ENCODE data around the gene PRDM11. TPM values are rescaled to one million over a fixed set of nuclear protein-coding genes. Genes with fewer than 3 reads are reported as not detected.

Gene PRDM11
- total RNA-seq, 2 donors from 2014 or later: 23.8 to 30.5 TPM

GRCh38 chr11:45216031-45216430, 69.6 kb downstream of the PRDM11 start:
- DNase-seq (ENCODE audit: low spot score) (no peak), ATAC-seq (ENCODE audit: insufficient number of reproducible peaks, low FRiP score, low read depth) (no peak)
- H3K36me3 ChIP-seq: peaks cover 18% of the 10 kb centered on the region
- H3K9me3 ChIP-seq: no peaks in the 10 kb centered on the region
- H3K27ac ChIP-seq: peak overlapping the region; percentile 15 to 54
- H3K27me3 ChIP-seq (replicated peaks; ENCODE audit: insufficient read depth): no peaks in the 10 kb centered on the region
- no peak overlapping the region for H3K4me3 ChIP-seq
- H3K4me1 ChIP-seq (ENCODE audit: control insufficient read depth in 1 of 2, low read depth in 2 of 2): peaks cover 11 to 35% of the 10 kb centered on the region in 2 donors
- TF ChIP-seq, protein P1, sequence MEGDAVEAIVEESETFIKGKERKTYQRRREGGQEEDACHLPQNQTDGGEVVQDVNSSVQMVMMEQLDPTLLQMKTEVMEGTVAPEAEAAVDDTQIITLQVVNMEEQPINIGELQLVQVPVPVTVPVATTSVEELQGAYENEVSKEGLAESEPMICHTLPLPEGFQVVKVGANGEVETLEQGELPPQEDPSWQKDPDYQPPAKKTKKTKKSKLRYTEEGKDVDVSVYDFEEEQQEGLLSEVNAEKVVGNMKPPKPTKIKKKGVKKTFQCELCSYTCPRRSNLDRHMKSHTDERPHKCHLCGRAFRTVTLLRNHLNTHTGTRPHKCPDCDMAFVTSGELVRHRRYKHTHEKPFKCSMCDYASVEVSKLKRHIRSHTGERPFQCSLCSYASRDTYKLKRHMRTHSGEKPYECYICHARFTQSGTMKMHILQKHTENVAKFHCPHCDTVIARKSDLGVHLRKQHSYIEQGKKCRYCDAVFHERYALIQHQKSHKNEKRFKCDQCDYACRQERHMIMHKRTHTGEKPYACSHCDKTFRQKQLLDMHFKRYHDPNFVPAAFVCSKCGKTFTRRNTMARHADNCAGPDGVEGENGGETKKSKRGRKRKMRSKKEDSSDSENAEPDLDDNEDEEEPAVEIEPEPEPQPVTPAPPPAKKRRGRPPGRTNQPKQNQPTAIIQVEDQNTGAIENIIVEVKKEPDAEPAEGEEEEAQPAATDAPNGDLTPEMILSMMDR (IDR thresholded peaks at IDR 0.05): no peak

DNA sequence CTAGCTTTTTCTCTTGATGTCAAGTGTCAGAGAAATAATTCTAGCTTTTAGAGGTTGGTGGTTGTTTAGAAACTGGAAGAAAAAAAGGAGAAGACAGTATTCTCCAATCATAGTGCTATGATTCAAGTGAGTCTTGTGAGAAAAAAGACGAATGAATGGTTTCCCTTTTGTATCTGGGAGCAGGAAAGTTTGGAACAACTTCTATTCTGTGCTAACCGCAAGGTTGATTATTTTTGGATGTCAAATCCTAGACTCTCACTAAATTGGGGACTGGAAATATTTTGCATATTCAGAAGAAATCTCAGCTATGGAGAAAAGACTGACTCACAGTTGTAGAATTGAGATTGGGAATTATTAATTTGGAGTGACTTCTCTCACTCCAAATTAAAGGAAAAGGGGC, 70.5 kb downstream of the PRDM11 start:
- TF ChIP-seq, protein P1 (IDR thresholded peaks at IDR 0.05): no peak
- ATAC-seq (ENCODE audit: insufficient number of reproducible peaks, low FRiP score, low read depth): no peak
- Histone ChIP-seq H3K4me1 (ENCODE audit: control insufficient read depth in 1 of 2, low read depth in 2 of 2) (peaks cover 9 to 29% of the 10 kb centered on the region in 2 donors), H3K27ac (peak overlapping the region; percentile 15 to 54), H3K36me3 (peaks cover 18% of the 10 kb centered on the region), H3K4me3 (no peak overlapping the region), H3K9me3 (no peaks in the 10 kb centered on the region), H3K27me3 (replicated peaks; ENCODE audit: insufficient read depth) (no peaks in the 10 kb centered on the region)
- no peak for DNase-seq (ENCODE audit: low spot score)

- TF ChIP-seq, protein P1 (IDR thresholded peaks at IDR 0.05): no peak
- no peak overlapping the region for H3K4me3 ChIP-seq
- DNase-seq (ENCODE audit: low spot score): no peak
- no peak overlapping the region for H3K27ac ChIP-seq
- H3K27me3 ChIP-seq (replicated peaks; ENCODE audit: insufficient read depth): no peaks in the 10 kb centered on the region
- H3K36me3 ChIP-seq: peaks cover 12% of the 10 kb centered on the region
- H3K4me1 ChIP-seq (ENCODE audit: control insufficient read depth in 1 of 2, low read depth in 2 of 2): peaks cover 9 to 29% of the 10 kb centered on the region in 2 donors
- no peaks in the 10 kb centered on the region for H3K9me3 ChIP-seq
- ATAC-seq (ENCODE audit: insufficient number of reproducible peaks, low FRiP score, low read depth): no peak
These were observed 71.6 kb downstream of the PRDM11 start for GRCh38 chr11:45217991-45218390.

GRCh38 chr11:45218705-45219104, 72.3 kb downstream of the PRDM11 start:
- TF ChIP-seq, protein P1 (IDR thresholded peaks at IDR 0.05): no peak
- no peaks in the 10 kb centered on the region for H3K9me3 ChIP-seq
- H3K4me3 ChIP-seq: no peak overlapping the region
- H3K36me3 ChIP-seq: peaks cover 7% of the 10 kb centered on the region
- H3K4me1 ChIP-seq (ENCODE audit: control insufficient read depth in 1 of 2, low read depth in 2 of 2): peaks cover 9 to 29% of the 10 kb centered on the region in 2 donors
- H3K27ac ChIP-seq: no peak overlapping the region
- ATAC-seq (ENCODE audit: insufficient number of reproducible peaks, low FRiP score, low read depth) (no peak), DNase-seq (ENCODE audit: low spot score) (no peak)
- no peaks in the 10 kb centered on the region for H3K27me3 ChIP-seq (replicated peaks; ENCODE audit: insufficient read depth)

DNA sequence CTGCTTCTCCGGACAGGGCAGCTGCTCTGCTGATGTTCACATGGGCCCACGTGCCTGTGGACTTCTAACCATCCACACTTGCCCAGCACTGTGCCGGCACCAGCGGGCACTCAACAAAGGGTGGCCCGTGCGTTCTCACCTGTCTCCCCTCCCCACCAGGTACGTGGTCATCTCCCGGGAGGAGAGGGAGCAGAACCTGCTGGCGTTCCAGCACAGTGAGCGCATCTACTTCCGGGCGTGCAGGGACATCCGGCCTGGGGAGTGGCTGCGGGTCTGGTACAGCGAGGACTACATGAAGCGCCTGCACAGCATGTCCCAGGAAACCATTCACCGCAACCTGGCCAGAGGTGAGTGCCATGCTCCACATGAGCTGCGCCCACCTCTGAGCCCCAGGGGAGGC, 73.0 kb downstream of the PRDM11 start:
- Histone ChIP-seq H3K4me3 (no peak overlapping the region), H3K4me1 (ENCODE audit: control insufficient read depth in 1 of 2, low read depth in 2 of 2) (peaks cover 9 to 29% of the 10 kb centered on the region in 2 donors), H3K27me3 (replicated peaks; ENCODE audit: insufficient read depth) (no peaks in the 10 kb centered on the region), H3K36me3 (peaks cover 12% of the 10 kb centered on the region), H3K27ac (no peak overlapping the region), H3K9me3 (no peaks in the 10 kb centered on the region)
- TF ChIP-seq, protein P1 (IDR thresholded peaks at IDR 0.05): no peak
- ATAC-seq (ENCODE audit: insufficient number of reproducible peaks, low FRiP score, low read depth) (no peak), DNase-seq (ENCODE audit: low spot score) (no peak)
